ENCODE results near the gene SORCS2.

The SORCS2 gene

GRCh38 chr4:7323872-7324650 is 131.7 kb downstream of the SORCS2 start (continued):
- TF ChIP-seq ELK4 (IDR thresholded peaks at IDR 0.05; ENCODE audit: borderline replicate concordance, low read depth, low read length) (no peak), ZNF324 (tag by site-specific recombination; IDR thresholded peaks at IDR 0.05) (no peak), ZBTB21 (tag by site-specific recombination; IDR thresholded peaks at IDR 0.05) (no peak), ZBTB20 (tag by site-specific recombination; IDR thresholded peaks at IDR 0.05) (no peak), ZNF18 (tag by site-specific recombination; IDR thresholded peaks at IDR 0.05) (0 out of 2 replicates have a peak, but pooled peaks have one; percentile 34), ZNF2 (tag by site-specific recombination; IDR thresholded peaks at IDR 0.05) (no peak), SCRT1 (tag by site-specific recombination; IDR thresholded peaks at IDR 0.05; ENCODE audit: borderline replicate concordance) (peak; percentile 54; the same call in 1 of the 2 replicates), ZNF600 (tag by site-specific recombination; IDR thresholded peaks at IDR 0.05) (no peak), ZNF112 (tag by site-specific recombination; IDR thresholded peaks at IDR 0.05) (no peak), BCL11A (tag by site-specific recombination; IDR thresholded peaks at IDR 0.05; ENCODE audit: low read depth) (0 out of 2 replicates have a peak, but pooled peaks have one; percentile 0), YY2 (tag by site-specific recombination; IDR thresholded peaks at IDR 0.05) (no peak), ZNF747 (tag by site-specific recombination; IDR thresholded peaks at IDR 0.05) (no peak), ZBTB6 (tag by site-specific recombination; IDR thresholded peaks at IDR 0.05) (no peak), SP2 (tag by site-specific recombination; IDR thresholded peaks at IDR 0.05) (0 out of 2 replicates have a peak, but pooled peaks have one; percentile 6), ZNF148 (tag by site-specific recombination; IDR thresholded peaks at IDR 0.05; ENCODE audit: borderline replicate concordance) (no peak), ZBTB48 (tag by site-specific recombination; IDR thresholded peaks at IDR 0.05) (0 out of 2 replicates have a peak, but pooled peaks have one; percentile 2), ZNF791 (tag by site-specific recombination; IDR thresholded peaks at IDR 0.05) (no peak), CTCF (tag by site-specific recombination; IDR thresholded peaks at IDR 0.05) (0 out of 2 replicates have a peak, but pooled peaks have one; percentile 20)

Measured in HEK293 (cell line).